Stimulated activated naive CD8-positive, alpha-beta T cell treated with anti-CD3 and anti-CD28 coated beads, Interleukin-15, Interleukin-2, amounts not matched to agents 100 ng/mL and 50 ng/mL, for 24 hours (primary cell): ENCODE results near the gene WASHC4.

Experiments
- H3K27ac Mint-ChIP-seq: one replicate; pipeline ENCODE4 v1.8.0; 2021; ENCODE audit warnings: mild to moderate bottlenecking, mixed read lengths
- H3K27me3 Mint-ChIP-seq: one replicate; pipeline ENCODE4 v1.8.0; 2021; ENCODE audit warnings: mixed read lengths
- H3K36me3 Mint-ChIP-seq: one replicate; pipeline ENCODE4 v1.8.0; 2021; ENCODE audit warnings: low read depth, mixed read lengths
- H3K4me1 Mint-ChIP-seq: one replicate; pipeline ENCODE4 v1.8.0; 2021; ENCODE audit warnings: low read depth, mixed read lengths
- H3K4me3 Mint-ChIP-seq: one replicate; pipeline ENCODE4 v1.8.0; 2021; ENCODE audit warnings: mild to moderate bottlenecking, mixed read lengths
- H3K9me3 Mint-ChIP-seq: one replicate; pipeline ENCODE4 v1.8.0; 2021; ENCODE audit warnings: mixed read lengths

The WASHC4 gene

DNA sequence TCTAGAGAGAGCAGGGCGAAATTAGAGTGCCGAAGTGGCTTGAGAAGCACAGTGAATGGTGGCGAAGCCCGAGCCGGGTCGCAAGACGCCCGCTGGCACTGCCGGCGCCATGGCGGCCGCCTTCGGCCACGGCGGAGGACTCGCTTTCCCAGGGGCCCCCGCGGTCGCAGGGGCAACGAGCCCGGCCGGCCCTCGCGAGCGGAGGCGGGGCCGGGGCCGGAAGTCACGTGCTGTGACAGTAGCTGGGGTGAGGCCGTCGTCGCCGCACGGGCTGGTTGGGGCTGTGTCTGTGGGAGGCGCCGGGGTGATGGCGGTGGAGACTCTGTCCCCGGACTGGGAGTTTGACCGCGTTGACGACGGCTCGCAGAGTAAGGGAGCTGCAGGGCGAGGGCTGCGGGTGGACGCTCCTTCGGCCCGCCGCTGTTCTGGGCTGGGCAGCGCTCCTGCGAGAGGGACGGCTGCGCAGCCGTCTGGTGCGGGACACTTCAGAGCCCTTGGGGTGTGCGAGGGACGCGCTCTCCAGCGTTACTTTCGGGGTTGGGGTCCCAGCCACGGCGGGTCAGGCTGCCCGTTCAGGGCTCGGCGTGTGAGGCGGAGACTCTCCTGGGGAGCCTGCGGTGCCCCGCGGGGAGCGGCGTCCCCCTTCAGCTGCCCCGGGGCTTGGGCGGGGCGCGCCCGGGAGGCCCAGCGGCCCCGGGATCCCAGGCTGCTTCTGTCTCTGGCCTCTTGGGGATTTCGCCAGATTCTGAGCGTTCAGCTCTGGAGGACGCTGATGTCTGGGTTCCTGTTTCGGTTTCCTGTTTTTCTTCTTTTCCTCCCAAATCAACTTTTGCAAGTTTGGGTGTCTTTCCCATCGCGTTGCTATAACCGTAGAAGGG is at the start of gene WASHC4:
Gene WASHC4, plus strand, starts transcription at position 238 of the 878 bp plus-strand sequence. Its CDS starts 70 bp downstream, at position 308.
- H3K27me3 Mint-ChIP-seq: peaks cover 15% of the 10 kb centered on the region

DNA sequence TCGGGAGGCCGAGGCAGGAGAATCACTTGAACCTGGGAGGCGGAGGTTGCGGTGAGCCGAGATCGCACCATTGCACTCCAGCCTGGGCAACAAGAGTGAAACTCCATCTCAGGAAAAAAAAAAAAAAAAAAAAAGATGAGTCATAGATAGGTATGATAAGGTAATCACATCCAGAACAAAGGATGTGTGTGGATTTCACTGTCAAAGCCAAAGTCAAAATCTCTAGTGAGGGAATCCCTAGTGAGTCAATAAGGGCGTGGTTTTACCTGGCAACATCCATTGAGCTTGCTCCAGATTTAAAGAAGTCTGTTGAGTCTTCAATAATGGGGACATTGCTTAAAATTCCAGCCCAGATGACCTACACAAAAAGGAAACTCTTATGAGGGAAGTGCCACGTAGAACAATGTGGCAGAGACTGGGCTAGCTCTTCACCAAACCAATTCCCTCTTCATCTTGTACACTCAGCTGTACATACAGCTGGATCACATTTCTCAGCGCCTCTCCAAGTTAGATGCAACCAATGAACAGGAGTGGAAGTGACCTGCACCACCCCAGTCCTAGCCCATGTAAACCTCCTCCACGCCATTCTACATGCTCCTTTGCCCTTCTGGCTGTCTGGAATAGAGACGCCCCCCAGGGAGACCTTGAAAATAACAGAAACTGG is 46.7 kb upstream of the WASHC4 start:
- Mint-ChIP-seq H3K4me3 (no peak overlapping the region), H3K27ac (no peak overlapping the region)

More for the DNA sequence above, at the start of gene WASHC4:
- Mint-ChIP-seq H3K4me1 (peaks cover 45% of the 10 kb centered on the region), H3K9me3 (peaks cover 4% of the 10 kb centered on the region), H3K27ac (peak within 1 kb of the TSS; percentile 91), H3K4me3 (peak within 1 kb of the TSS; percentile 90), H3K36me3 (peaks cover 15% of the 10 kb centered on the region)

GRCh38 chr12:105064564-105065178 is 42.9 kb upstream of the WASHC4 start:
- H3K27ac Mint-ChIP-seq: no peak overlapping the region
- no peak overlapping the region for H3K4me3 Mint-ChIP-seq
- no peaks in the 10 kb centered on the region for H3K9me3 Mint-ChIP-seq
- H3K27me3 Mint-ChIP-seq: no peaks in the 10 kb centered on the region
- H3K36me3 Mint-ChIP-seq: no peaks in the 10 kb centered on the region
- H3K4me1 Mint-ChIP-seq: no peaks in the 10 kb centered on the region

More for the DNA sequence above, 46.7 kb upstream of the WASHC4 start:
- no peaks in the 10 kb centered on the region for H3K27me3 Mint-ChIP-seq
- H3K36me3 Mint-ChIP-seq: peaks cover 3% of the 10 kb centered on the region
- H3K4me1 Mint-ChIP-seq: peaks cover 5% of the 10 kb centered on the region
- H3K9me3 Mint-ChIP-seq: peaks cover 8% of the 10 kb centered on the region

- no peaks in the 10 kb centered on the region for H3K27me3 Mint-ChIP-seq
- no peaks in the 10 kb centered on the region for H3K36me3 Mint-ChIP-seq
- H3K9me3 Mint-ChIP-seq: no peaks in the 10 kb centered on the region
- H3K4me1 Mint-ChIP-seq: no peaks in the 10 kb centered on the region
- no peak overlapping the region for H3K27ac Mint-ChIP-seq
- H3K4me3 Mint-ChIP-seq: no peak overlapping the region
Measured at GRCh38 chr12:105067511-105068031, 40.0 kb upstream of the WASHC4 start.

- Mint-ChIP-seq H3K9me3 (no peaks in the 10 kb centered on the region), H3K4me1 (no peaks in the 10 kb centered on the region), H3K36me3 (no peaks in the 10 kb centered on the region), H3K27me3 (no peaks in the 10 kb centered on the region), H3K27ac (no peak overlapping the region), H3K4me3 (no peak overlapping the region)
Measured at GRCh38 chr12:105069936-105070702, 37.4 kb upstream of the WASHC4 start.

- Mint-ChIP-seq H3K27ac (no peak overlapping the region), H3K36me3 (no peaks in the 10 kb centered on the region), H3K4me3 (no peak overlapping the region), H3K27me3 (no peaks in the 10 kb centered on the region), H3K9me3 (no peaks in the 10 kb centered on the region), H3K4me1 (no peaks in the 10 kb centered on the region)
Measured at GRCh38 chr12:105071981-105072380, 35.5 kb upstream of the WASHC4 start.

- Mint-ChIP-seq H3K9me3 (no peaks in the 10 kb centered on the region), H3K4me3 (no peak overlapping the region), H3K4me1 (no peaks in the 10 kb centered on the region), H3K27me3 (no peaks in the 10 kb centered on the region), H3K27ac (no peak overlapping the region), H3K36me3 (no peaks in the 10 kb centered on the region)
Measured at GRCh38 chr12:105072888-105073488, 34.5 kb upstream of the WASHC4 start.

DNA sequence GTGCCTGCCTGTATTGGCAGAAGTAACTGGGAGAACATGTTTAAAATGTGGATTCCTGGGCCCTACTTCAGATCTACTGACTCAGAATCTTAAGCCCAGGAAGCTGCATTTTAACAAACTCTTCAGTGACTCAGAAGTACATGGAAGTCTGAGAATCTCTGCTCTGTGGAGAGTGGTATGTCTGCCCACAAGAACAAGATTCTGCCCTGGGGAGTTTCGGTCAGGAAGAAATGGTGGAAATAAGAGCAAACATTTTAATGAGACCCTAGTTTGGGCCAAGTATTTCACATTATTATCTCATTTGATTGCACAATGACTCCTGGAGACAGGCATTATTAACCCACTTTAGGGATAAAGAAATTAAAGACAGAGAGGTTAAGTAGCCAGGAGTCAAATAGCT is 31.4 kb upstream of the WASHC4 start:
- H3K4me3 Mint-ChIP-seq: no peak overlapping the region
- no peaks in the 10 kb centered on the region for H3K27me3 Mint-ChIP-seq
- H3K36me3 Mint-ChIP-seq: no peaks in the 10 kb centered on the region
- no peaks in the 10 kb centered on the region for H3K4me1 Mint-ChIP-seq
- H3K9me3 Mint-ChIP-seq: no peaks in the 10 kb centered on the region
- no peak overlapping the region for H3K27ac Mint-ChIP-seq

GRCh38 chr12:105076913-105077312 is 30.6 kb upstream of the WASHC4 start:
- no peak overlapping the region for H3K27ac Mint-ChIP-seq
- H3K36me3 Mint-ChIP-seq: no peaks in the 10 kb centered on the region
- H3K4me1 Mint-ChIP-seq: no peaks in the 10 kb centered on the region
- no peak overlapping the region for H3K4me3 Mint-ChIP-seq
- H3K9me3 Mint-ChIP-seq: no peaks in the 10 kb centered on the region
- no peaks in the 10 kb centered on the region for H3K27me3 Mint-ChIP-seq

GRCh38 chr12:105077435-105077834 is 30.1 kb upstream of the WASHC4 start:
- H3K27ac Mint-ChIP-seq: no peak overlapping the region
- H3K9me3 Mint-ChIP-seq: no peaks in the 10 kb centered on the region
- H3K4me3 Mint-ChIP-seq: no peak overlapping the region
- no peaks in the 10 kb centered on the region for H3K4me1 Mint-ChIP-seq
- peaks cover 5% of the 10 kb centered on the region for H3K27me3 Mint-ChIP-seq
- no peaks in the 10 kb centered on the region for H3K36me3 Mint-ChIP-seq

DNA sequence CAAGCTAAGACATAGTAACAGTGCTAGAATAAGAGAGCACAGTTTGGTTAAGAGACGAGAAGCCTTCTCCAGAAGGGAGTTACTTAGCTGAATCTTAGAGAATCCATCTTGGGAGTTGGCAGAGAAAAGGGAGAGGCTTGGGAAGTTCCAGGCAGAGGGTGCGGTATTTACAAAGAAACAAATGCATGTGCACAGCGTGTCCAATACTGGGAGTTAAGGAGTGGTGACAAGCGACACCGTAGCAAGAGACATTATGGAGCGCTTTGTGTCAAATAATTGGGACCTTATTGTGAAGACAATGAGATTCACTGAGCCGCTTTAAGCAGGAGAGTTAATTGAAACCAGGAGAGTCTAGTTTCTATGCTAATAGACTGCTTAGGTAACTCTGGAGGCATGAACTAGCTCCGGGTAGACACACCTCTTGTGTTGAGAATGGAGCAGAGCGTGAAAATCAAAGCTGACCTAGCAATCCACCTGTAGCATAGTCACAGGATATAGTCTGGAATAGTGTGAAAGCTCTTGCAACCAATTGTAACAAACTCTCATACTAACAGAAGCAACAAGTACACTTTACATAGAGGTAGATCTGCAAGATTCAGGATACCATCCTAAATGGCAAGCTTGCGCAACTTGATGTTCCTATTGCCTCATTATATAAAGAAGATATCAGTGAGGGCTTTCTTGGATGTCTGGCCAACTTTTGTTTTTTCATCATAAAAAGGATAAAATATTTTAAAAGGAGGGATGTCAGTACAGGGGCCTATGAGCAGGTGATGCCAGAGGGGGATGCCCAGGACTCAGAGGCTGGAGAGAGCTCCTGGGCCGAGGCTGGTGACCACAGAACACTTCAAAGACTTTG is 28.6 kb upstream of the WASHC4 start:
- H3K36me3 Mint-ChIP-seq: no peaks in the 10 kb centered on the region
- H3K4me1 Mint-ChIP-seq: peaks cover 5% of the 10 kb centered on the region
- H3K27ac Mint-ChIP-seq: no peak overlapping the region
- no peaks in the 10 kb centered on the region for H3K9me3 Mint-ChIP-seq
- H3K27me3 Mint-ChIP-seq: peaks cover 20% of the 10 kb centered on the region
- no peak overlapping the region for H3K4me3 Mint-ChIP-seq

DNA sequence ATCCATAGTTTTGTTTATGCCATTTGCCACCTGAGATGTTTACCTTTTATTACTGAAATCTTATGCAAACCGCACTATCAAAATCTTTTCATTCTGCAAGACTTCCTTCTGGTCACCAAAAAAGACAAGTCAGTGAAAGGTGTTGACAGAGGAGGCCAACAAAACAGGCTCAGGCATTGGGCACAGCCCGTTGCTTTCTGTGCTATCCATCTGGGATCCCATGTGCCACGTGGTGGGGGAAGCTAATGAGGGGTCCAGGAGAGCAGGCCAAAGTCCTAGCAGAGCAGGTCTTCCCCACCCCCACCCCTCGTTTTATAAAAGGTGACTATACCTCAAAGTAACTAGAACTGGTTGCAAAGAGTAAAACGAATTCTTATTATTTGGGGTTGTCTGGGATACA is 24.5 kb upstream of the WASHC4 start:
- peaks cover 5% of the 10 kb centered on the region for H3K36me3 Mint-ChIP-seq
- peaks cover 34% of the 10 kb centered on the region for H3K27me3 Mint-ChIP-seq
- H3K27ac Mint-ChIP-seq: no peak overlapping the region
- H3K9me3 Mint-ChIP-seq: peaks cover 12% of the 10 kb centered on the region
- no peak overlapping the region for H3K4me3 Mint-ChIP-seq
- peaks cover 11% of the 10 kb centered on the region for H3K4me1 Mint-ChIP-seq

DNA sequence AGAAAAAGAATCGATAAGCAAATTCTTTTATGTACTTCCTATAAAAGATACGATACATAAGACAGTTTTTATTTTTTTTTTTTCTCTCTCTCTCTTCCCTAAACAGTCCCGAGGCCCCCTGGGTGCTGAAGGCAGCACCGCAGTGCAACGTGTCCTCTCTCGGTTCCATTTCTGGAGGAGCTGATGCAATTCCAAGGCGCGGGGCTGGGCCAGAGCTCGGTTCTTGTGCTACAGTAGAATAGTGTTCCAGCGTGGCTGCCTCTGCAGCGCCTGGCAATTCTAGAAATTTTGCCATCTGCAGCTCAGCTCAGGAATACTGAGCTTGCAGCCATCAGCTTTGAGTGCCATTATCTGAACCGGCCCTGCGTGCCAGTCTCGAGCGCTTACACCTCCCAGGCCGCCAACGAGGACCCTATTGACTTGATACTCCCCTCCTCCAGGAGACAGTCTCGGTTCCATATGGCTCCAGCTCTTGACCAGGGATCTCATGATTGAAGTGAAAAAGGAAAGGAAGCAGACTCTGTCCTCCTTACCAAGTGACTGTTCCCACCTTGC is 23.9 kb upstream of the WASHC4 start:
- H3K27ac Mint-ChIP-seq: peak overlapping the region; percentile 63
- H3K4me3 Mint-ChIP-seq: peak overlapping the region; percentile 81
- H3K4me1 Mint-ChIP-seq: peaks cover 11% of the 10 kb centered on the region
- peaks cover 12% of the 10 kb centered on the region for H3K9me3 Mint-ChIP-seq
- H3K27me3 Mint-ChIP-seq: peaks cover 34% of the 10 kb centered on the region
- peaks cover 5% of the 10 kb centered on the region for H3K36me3 Mint-ChIP-seq
